ENCODE measurements around the gene CYTH1.

Gene CYTH1

DNA sequence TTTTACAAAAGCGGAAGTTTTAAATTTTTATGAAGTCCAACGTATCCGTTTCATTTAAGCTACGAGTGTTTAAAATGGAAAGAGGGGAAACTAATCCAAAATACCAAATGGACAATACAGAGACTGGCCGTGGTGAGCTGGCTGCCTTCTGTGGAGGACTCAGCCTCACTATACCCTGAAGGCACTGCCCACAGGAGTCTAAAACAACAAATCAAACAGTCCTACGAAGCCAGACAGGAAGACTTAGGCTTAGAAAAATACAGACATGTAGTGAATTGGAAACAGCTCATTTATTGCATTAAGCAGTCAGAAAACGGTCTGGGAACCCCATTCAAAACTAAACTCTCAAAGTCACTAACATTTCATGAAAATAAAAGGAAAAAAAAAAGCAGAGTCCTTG is 75.1 kb downstream of the CYTH1 start:
- DNase-seq (ENCODE audit: low read depth in 1 of 2, low spot score in 1 of 2) = no peak
- in situ Hi-C loops (cut with HindIII; ENCODE audit: low pct_unique_long_range_greater_than_20kb, low sequenced_read_pairs) = no loop called here
- TF ChIP-seq JUND (IDR thresholded peaks at IDR 0.05; ENCODE audit: low read depth) = no peak

DNA sequence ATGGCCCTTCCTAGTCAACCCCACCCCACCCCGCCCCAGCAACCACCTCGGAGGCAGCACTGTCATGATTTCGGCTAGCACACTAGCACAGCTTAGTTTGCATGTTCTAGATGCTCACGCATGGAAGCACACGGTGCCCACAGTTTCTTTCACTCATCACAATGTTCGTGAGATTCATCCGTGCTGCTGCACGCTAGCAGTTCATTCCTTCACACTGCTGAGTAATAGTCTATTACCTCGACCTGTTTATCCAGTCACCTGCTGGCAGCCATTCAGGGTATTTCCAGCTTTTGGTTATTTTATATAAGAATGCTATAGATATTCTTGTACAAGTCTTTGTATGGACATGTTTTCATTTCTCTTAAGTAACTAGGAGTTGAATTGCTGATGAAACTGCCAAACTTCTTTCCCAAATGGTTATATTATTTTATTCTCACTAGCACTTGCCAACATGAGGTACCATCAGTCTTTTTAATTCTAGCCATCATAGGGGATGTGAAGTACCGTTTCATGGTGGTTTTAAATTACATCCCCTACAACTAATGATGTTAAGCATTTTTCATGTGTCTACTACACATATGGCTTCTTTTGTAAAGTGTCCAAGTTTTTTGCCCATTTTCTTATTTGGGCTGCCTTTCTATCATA is 75.7 kb downstream of the CYTH1 start:
- TF ChIP-seq JUND (IDR thresholded peaks at IDR 0.05; ENCODE audit: low read depth) = no peak
- in situ Hi-C loops (cut with HindIII; ENCODE audit: low pct_unique_long_range_greater_than_20kb, low sequenced_read_pairs) = no loop called here
- peak in 1 of 2 experiments; percentile 43 for DNase-seq (ENCODE audit: low read depth in 1 of 2, low spot score in 1 of 2)

DNA sequence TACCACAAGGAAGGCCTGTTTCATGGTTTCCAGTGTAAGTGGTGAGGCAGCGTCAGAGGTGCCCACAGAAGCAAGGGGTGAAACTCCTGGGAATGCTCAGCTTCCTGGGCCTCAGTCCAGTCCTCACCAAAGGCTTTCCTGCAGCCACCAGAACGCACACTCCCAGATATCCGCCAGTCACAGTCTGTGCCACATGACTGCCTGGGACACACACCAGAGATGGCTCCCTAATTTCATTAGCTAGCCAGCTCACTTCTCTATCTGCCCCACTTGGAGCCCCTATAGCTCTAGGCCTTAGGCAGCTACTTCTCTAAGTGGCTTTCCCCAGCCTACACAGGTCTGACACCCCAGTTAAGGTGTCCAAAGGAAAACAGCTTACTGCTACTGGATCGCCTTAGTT is 77.0 kb downstream of the CYTH1 start:
- in situ Hi-C loops (cut with HindIII; ENCODE audit: low pct_unique_long_range_greater_than_20kb, low sequenced_read_pairs) = no loop called here
- no peak for TF ChIP-seq JUND (IDR thresholded peaks at IDR 0.05; ENCODE audit: low read depth)
- DNase-seq (ENCODE audit: low read depth in 1 of 2, low spot score in 1 of 2) = no peak

- no peak for DNase-seq (ENCODE audit: low read depth in 1 of 2, low spot score in 1 of 2)
- in situ Hi-C loops (cut with HindIII; ENCODE audit: low pct_unique_long_range_greater_than_20kb, low sequenced_read_pairs) = no loop called here
- no peak for TF ChIP-seq JUND (IDR thresholded peaks at IDR 0.05; ENCODE audit: low read depth)
These were observed 77.5 kb downstream of the CYTH1 start for GRCh38 chr17:78704594-78704993.

- no peak for DNase-seq (ENCODE audit: low read depth in 1 of 2, low spot score in 1 of 2)
- TF ChIP-seq JUND (IDR thresholded peaks at IDR 0.05; ENCODE audit: low read depth) = no peak
- in situ Hi-C loops (cut with HindIII; ENCODE audit: low pct_unique_long_range_greater_than_20kb, low sequenced_read_pairs) = no loop called here
These were observed 84.3 kb downstream of the CYTH1 start for GRCh38 chr17:78697554-78698343.

GRCh38 chr17:78697122-78697521 is 85.0 kb downstream of the CYTH1 start:
- DNase-seq (ENCODE audit: low read depth in 1 of 2, low spot score in 1 of 2) = no peak
- TF ChIP-seq JUND (IDR thresholded peaks at IDR 0.05; ENCODE audit: low read depth) = no peak
- in situ Hi-C loops (cut with HindIII; ENCODE audit: low pct_unique_long_range_greater_than_20kb, low sequenced_read_pairs) = no loop called here

DNA sequence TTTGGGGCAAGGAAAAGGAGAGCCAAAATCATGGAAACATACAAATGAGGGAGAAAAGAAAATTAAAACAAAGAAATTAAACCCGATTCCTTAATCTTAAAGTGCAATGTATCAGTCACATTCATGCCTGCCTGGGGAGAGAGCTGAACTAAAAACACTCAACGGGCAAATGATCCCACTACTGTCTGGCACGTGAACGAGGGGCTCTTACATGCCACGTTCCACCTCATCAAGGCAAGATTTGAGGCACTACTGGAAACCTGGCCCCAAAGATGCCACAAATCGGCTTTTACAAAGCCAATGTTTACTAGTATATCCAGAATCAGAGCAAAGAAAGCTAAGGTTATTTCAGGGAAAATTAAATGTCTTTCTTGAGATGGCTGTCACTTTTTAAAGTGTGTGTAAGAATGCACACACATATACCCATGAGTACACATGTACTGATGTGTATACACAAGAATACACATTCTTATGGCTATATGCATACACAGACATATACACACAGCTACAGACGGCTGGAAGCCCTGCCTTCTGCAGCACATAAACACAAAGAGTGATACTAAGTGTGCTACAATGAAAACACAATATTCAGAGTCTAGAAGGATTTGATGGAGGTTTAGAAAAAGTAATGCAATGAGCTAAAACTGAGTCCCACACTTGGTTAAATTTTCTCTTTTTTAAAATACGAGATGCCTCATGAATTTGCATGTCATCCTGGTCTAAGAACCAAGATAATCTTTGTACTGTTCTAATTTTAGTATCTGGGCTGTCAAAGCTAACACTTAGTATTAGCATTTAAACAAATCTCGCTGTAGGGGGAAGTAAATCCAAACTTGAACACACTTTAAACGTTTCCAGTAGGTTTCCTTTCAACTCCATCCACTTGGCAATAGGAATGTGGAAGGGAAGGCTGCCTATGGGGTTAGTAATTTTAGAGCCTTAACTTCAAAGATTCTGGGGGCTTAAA is 85.8 kb downstream of the CYTH1 start:
- no peak for TF ChIP-seq JUND (IDR thresholded peaks at IDR 0.05; ENCODE audit: low read depth)
- no peak for DNase-seq (ENCODE audit: low read depth in 1 of 2, low spot score in 1 of 2)
- in situ Hi-C loops (cut with HindIII; ENCODE audit: low pct_unique_long_range_greater_than_20kb, low sequenced_read_pairs) = no loop called here

DNA sequence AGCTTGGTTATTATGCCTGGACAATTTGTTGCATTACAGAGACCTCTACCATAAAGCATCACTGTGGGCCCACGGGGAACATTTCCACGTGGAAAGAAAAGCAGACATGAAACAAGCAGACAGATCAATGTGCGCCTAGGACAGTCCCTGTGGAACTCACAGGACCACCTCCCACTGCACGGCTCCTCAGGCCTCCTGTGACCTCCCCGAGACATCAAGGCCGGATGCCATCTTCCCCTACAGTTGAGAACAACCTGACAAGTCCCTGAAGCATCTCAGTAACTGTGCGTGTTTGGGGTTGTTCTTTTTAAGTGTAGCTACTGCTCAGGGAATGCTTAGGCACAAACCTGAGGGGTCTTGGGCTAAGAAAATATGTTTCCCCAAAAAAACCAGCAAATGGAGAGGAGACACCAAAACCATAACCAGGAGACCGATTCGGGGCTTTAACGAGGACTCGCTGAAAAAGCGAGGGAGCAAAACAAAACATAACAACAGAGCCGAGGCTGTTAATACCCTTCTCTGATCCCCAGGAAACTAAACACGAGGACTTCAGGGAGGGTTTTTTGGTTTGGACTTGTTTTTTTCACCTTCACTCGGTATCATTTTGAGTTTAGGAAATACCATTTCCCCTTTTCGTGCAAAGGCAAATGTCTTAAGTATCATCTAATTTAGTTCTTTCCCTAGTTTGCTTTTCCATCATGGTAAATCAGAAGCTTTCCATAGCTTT is 87.1 kb downstream of the CYTH1 start:
- TF ChIP-seq JUND (IDR thresholded peaks at IDR 0.05; ENCODE audit: low read depth) = no peak
- no peak for DNase-seq (ENCODE audit: low read depth in 1 of 2, low spot score in 1 of 2)
- in situ Hi-C loops (cut with HindIII; ENCODE audit: low pct_unique_long_range_greater_than_20kb, low sequenced_read_pairs) = no loop called here

- no peak for TF ChIP-seq JUND (IDR thresholded peaks at IDR 0.05; ENCODE audit: low read depth)
- in situ Hi-C loops (cut with HindIII; ENCODE audit: low pct_unique_long_range_greater_than_20kb, low sequenced_read_pairs) = no loop called here
- DNase-seq (ENCODE audit: low read depth in 1 of 2, low spot score in 1 of 2) = no peak
These were observed 88.6 kb downstream of the CYTH1 start for GRCh38 chr17:78693346-78694083.

DNA sequence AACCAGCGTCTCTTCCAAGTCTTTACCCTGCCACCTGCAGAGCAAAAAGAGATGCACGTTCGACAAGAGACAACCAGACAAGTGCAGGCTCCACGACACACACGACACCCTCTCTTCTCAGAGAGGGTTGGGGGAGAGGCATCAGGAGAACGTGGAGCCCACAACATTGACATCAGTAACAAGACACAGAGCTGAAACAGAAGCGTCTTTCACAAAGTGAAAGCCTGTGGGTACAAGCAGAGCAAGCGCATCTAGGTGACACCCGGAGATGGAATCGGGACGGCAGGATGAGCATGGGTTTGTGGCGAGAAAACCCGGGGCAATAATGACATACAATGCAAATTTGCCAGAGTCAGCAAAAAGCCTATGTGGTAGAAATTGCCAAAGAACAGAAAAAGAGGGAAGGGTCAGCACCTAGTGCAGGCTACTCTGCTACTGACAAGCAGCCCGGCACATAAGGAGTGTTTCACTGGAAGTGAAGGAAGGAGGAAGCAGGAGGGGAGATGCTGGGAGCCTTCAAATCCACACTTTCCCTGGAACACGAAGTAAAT is 89.5 kb downstream of the CYTH1 start:
- in situ Hi-C loops (cut with HindIII; ENCODE audit: low pct_unique_long_range_greater_than_20kb, low sequenced_read_pairs) = no loop called here
- no peak for DNase-seq (ENCODE audit: low read depth in 1 of 2, low spot score in 1 of 2)
- no peak for TF ChIP-seq JUND (IDR thresholded peaks at IDR 0.05; ENCODE audit: low read depth)

DNA sequence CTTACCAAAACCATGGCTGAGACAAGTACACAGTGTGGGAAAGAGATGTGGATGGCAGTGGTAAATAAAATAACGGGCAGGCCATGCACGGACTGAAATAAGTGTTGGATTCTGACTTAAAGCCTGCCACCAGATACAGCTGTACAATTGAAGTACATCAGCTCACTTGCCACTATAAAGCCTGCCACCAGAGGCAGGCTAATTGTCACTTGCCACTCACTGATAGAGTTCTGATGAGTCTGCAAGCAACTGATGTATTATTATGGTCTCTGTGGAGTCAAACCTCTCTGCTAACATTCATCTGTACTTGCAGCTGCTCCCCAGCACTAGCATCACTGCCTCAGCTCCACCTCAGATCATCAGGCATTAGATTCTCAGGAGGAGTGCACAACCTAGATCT is 93.0 kb downstream of the CYTH1 start:
- in situ Hi-C loops (cut with HindIII; ENCODE audit: low pct_unique_long_range_greater_than_20kb, low sequenced_read_pairs) = no loop called here
- no peak for TF ChIP-seq JUND (IDR thresholded peaks at IDR 0.05; ENCODE audit: low read depth)

More for the DNA sequence above, 93.0 kb downstream of the CYTH1 start:
- DNase-seq (ENCODE audit: low read depth in 1 of 2, low spot score in 1 of 2) = peak in 1 of 2 experiments; percentile 25

All from T47D (cell line).